ENCODE data around the gene RHOT2. TPM values are rescaled to one million over a fixed set of nuclear protein-coding genes. Genes with fewer than 3 reads are reported as not detected.

RHOT2 gene
- total and polyA plus RNA-seq, 10 of the 15 experiments (the other 5 are each of a cell fraction or from before 2014, with no cell fraction given) = 3.7 to 174 (median 69.8) TPM

GRCh38 chr16:660459-661183, 7.3 kb upstream of the RHOT2 start:
- BruUV-seq (replicated peaks) = no TSS peak
- intact Hi-C loops (cut with micrococcal nuclease; ENCODE audit: unreplicated experiment) = loop anchor here (1.0 to 10.0 kb wide), 2 partner anchors 81 to 266 kb away; partner anchors contain the start of gene NME4
- POLR2A ChIA-PET = no interaction called here
- TF ChIP-seq POLR2A (IDR thresholded peaks at IDR 0.05; ENCODE audit: low read depth, low read length) (no peak), HSF1 (IDR thresholded peaks at IDR 0.05; ENCODE audit: low read depth, low read length) (no peak), SMC3 (IDR thresholded peaks at IDR 0.05; ENCODE audit: borderline replicate concordance, low read length) (peak; percentile 37; the same call in 1 of the 2 replicates), POU2F2 (IDR thresholded peaks at IDR 0.05; ENCODE audit: borderline replicate concordance, low read depth, low read length) (peak; percentile 54; the same call in 1 of the 3 replicates), PKNOX1 (IDR thresholded peaks at IDR 0.05) (peak; percentile 24; the same call in 1 of the 2 replicates), ASH2L (IDR thresholded peaks at IDR 0.05; ENCODE audit: borderline replicate concordance, low read depth) (no peak), YY1 (IDR thresholded peaks at IDR 0.05; ENCODE audit: low read depth, low read length) (peak; percentile 38; the same call in 1 of the 2 replicates), GATAD2B (conservative IDR thresholded peaks at IDR 0.05; ENCODE audit: low read depth) (peak; percentile 19; the same call in 1 of the 2 replicates), RAD51 (IDR thresholded peaks at IDR 0.05) (no peak), MXI1 (IDR thresholded peaks at IDR 0.05; ENCODE audit: low read depth, low read length) (0 out of 2 replicates have a peak, but pooled peaks have one; percentile 35), KLF5 (IDR thresholded peaks at IDR 0.05; ENCODE audit: partially characterized antibody) (no peak), TCF12 (IDR thresholded peaks at IDR 0.05; ENCODE audit: low read depth, low read length) (0 out of 2 replicates have a peak, but pooled peaks have one; percentile 4), SIN3A (IDR thresholded peaks at IDR 0.05; ENCODE audit: low read depth, low read length) (0 out of 2 replicates have a peak, but pooled peaks have one; percentile 20), ZBTB4 (CRISPR knock-in tag; IDR thresholded peaks at IDR 0.05) (no peak), CHD1 (IDR thresholded peaks at IDR 0.05; ENCODE audit: low read depth, low read length) (no peak)

More at GRCh38 chr16:660459-661183, 7.3 kb upstream of the RHOT2 start:
- no peak overlapping the region for H3K4me3 ChIP-seq
- H3K27me3 ChIP-seq (replicated peaks in 1 of 2; ENCODE audit: control insufficient read depth in 2 of 2, insufficient read depth in 2 of 2, low read length in 1 of 2) = no peaks in the 10 kb centered on the region
- WGBS (ENCODE audit: insufficient coverage, insufficient replicate concordance, low lambda C conversion rate, missing lambda C conversion rate) = 38% methylated on average over 30 of the region's 43 CpGs
- H3K9ac ChIP-seq (ENCODE audit: control insufficient read depth, insufficient read depth, low read length) = no peak overlapping the region; the same call in 1 of the 2 replicates
- H2AFZ ChIP-seq (ENCODE audit: control insufficient read depth, low read depth, low read length) = peak overlapping the region; percentile 60
- ChIA-PET CTCF (interaction anchor here (0.6 to 1.4 kb wide), 4 partner anchors 8 to 811 kb away, joined by 3 to 4 read pairs (median 3); partner anchors contain the start of gene METTL26), SMC1A (ENCODE audit: uncharacterized antibody, unreplicated experiment) (interaction anchor here (0.9 kb wide), 1 partner anchor 60 kb away, joined by 4 read pairs; the partner anchor contains the start of gene ANTKMT), RAD21 (ENCODE audit: unreplicated experiment) (interaction anchor here (1.0 kb wide), 1 partner anchor 13 kb away, joined by 7 read pairs; no protein-coding TSS in a partner anchor)
- H3K36me3 ChIP-seq (ENCODE audit: control insufficient read depth in 2 of 2, insufficient read depth in 2 of 2, low read length in 1 of 2) = no peaks in the 10 kb centered on the region; a peak in 2 of 4 replicates
- peak overlapping the region; percentile 42; the same call in 1 of the 2 replicates for H3K4me2 ChIP-seq (ENCODE audit: control insufficient read depth, insufficient read depth)
- peak; percentile 27 for FAIRE-seq
- H4K20me1 ChIP-seq (ENCODE audit: control insufficient read depth, insufficient read depth) = no peaks in the 10 kb centered on the region
- H3K9me3 ChIP-seq (replicated peaks; ENCODE audit: control insufficient read depth, insufficient read depth, low read length) = no peaks in the 10 kb centered on the region
- no peaks in the 10 kb centered on the region for H3K79me2 ChIP-seq (ENCODE audit: control insufficient read depth, insufficient read depth, low read length)
- in situ Hi-C loops (cut with MboI) = loop anchor here (10.0 kb wide), 1 partner anchor 266 kb away; the partner anchor contains the start of gene NME4
- peak; percentile 37 for DNase-seq (ENCODE audit: low read depth, low spot score)
- peak; percentile 96 for ATAC-seq
- H3K4me1 ChIP-seq (ENCODE audit: control insufficient read depth, insufficient read depth, low read length) = peaks cover 3% of the 10 kb centered on the region; the same call in 1 of the 2 replicates
- no peak overlapping the region for H3K27ac ChIP-seq (ENCODE audit: control insufficient read depth, insufficient read depth)

Data from GM12878 (cell line).